HepG2 (cell line): ENCODE results near the gene LTV1. TPM values are rescaled to one million over a fixed set of nuclear protein-coding genes. Genes with fewer than 3 reads are reported as not detected.
A peak's percentile ranks its signal among the peaks of the same experiment; 100 is the strongest.

ENCODE experiments used
- ATAC-seq: fragments of 200-7000 bp; cut with Tn5 transposase; 3 replicates; pipeline ENCODE4 v1.9.1; 2020; ENCODE audit warnings: mild to moderate bottlenecking, moderate library complexity
- BruUV-seq: library from RNA; stranded (reverse); fragments of 400-500 nt; replicated peaks from 2 replicates; lab custom pipeline; 2021; lab: Mats Ljungman, UMichigan
- CTCF ChIA-PET: fragments of 300-600 bp; formaldehyde crosslinking; extraction: SDS; loops from one replicate; lab custom pipeline; 2021; ENCODE audit warnings: low total read pairs, inconsistent platforms, low intra/inter-chr PET ratio; lab: Yijun Ruan, JAX
- POLR2A ChIA-PET: fragments of 350-600 bp; sonication (Branson Sonifier 250); formaldehyde crosslinking; loops from one replicate; lab custom pipeline; 2020; ENCODE audit warnings: antibody characterized with exemption, inconsistent platforms; lab: Yijun Ruan, JAX
- DNase-seq: peaks from one replicate; pipeline ENCODE4 v3.0.0-alpha.2; 2015; ENCODE audit warnings: low spot score
- FAIRE-seq: peaks from 3 replicates; lab custom pipeline; 2011; peaks lifted over from hg19 to GRCh38; lab: Jason Lieb, UNC
- H2AFZ ChIP-seq: one replicate; pipeline ENCODE4 v1.6.1; 2011; ENCODE audit warnings: low read length, inconsistent platforms
- H3K27ac ChIP-seq: fragments of 300-600 bp; 3 replicates; pipeline ENCODE4 v1.8.0; 2011; ENCODE audit warnings: mixed run types, mild to moderate bottlenecking, mixed read lengths, low read length, inconsistent platforms; ENCODE audit not compliant: insufficient read depth; ENCODE audit errors: extremely low read length
- H3K27me3 ChIP-seq, 2 experiments: fragments of 200-600 bp in 1 of 2; 2 replicates in 1 of 2; 3 replicates in 1 of 2; pipeline versions ENCODE4 v1.6.0 to v1.8.0; 2011; ENCODE audit warnings: low read length in 2 of 2, mild to moderate bottlenecking in 2 of 2, moderate library complexity in 2 of 2, inconsistent platforms in 1 of 2; ENCODE audit not compliant: insufficient read depth in 2 of 2, control insufficient read depth in 1 of 2
- H3K36me3 ChIP-seq, 2 experiments: fragments of 200-600 bp in 1 of 2; replicated peaks in 1 of 2; 2 replicates in 1 of 2; 3 replicates in 1 of 2; pipeline versions ENCODE4 v1.5.1 to v1.8.0; 2011; ENCODE audit warnings: low read length in 2 of 2, inconsistent platforms in 1 of 2; ENCODE audit not compliant: insufficient read depth in 2 of 2, control insufficient read depth in 1 of 2
- H3K4me1 ChIP-seq: 2 replicates; pipeline ENCODE4 v1.5.1; 2012; ENCODE audit warnings: low read length, inconsistent platforms; ENCODE audit not compliant: insufficient read depth
- H3K4me2 ChIP-seq: 2 replicates; pipeline ENCODE4 v1.6.0; 2011; ENCODE audit warnings: low read depth, low read length, inconsistent platforms
- H3K4me3 ChIP-seq, 3 experiments: fragments of 200-600 bp in 1 of 3; sonication (generic), shearing (Covaris generic) in 1 of 3; replicated peaks in 1 of 3; 2 replicates each; pipeline ENCODE4 v1.5.1; 2011 to 2016; ENCODE audit warnings: low read length in 3 of 3, inconsistent platforms in 2 of 3, low read depth in 2 of 3, mild to moderate bottlenecking in 2 of 3, control low read depth in 1 of 3, mixed read lengths in 1 of 3; ENCODE audit not compliant: insufficient read depth in 1 of 3
- H3K79me2 ChIP-seq: one replicate; pipeline ENCODE4 v1.6.1; 2011; ENCODE audit warnings: low read length, inconsistent platforms; ENCODE audit not compliant: insufficient read depth
- H3K9ac ChIP-seq: 2 replicates; pipeline ENCODE4 v1.6.0; 2011; ENCODE audit warnings: mild to moderate bottlenecking, low read depth, low read length, inconsistent platforms; ENCODE audit not compliant: insufficient read depth
- H3K9me3 ChIP-seq: 2 replicates; pipeline ENCODE4 v1.5.1; 2012; ENCODE audit warnings: mild to moderate bottlenecking, low read length
- H4K20me1 ChIP-seq: 2 replicates; pipeline ENCODE4 v1.6.0; 2011; ENCODE audit warnings: inconsistent platforms, mild to moderate bottlenecking, low read length, moderate library complexity; ENCODE audit not compliant: insufficient read depth
- BCL6 ChIP-seq: IDR thresholded peaks from 2 replicates; pipeline ENCODE4 v1.6.1; 2016; ENCODE audit warnings: missing genetic modification reagents, missing compliant biosample characterization
- CEBPB ChIP-seq: IDR thresholded peaks from 2 replicates; pipeline ENCODE4 v1.6.1; 2011; ENCODE audit warnings: low read depth, low read length, improper control_type of control experiment, borderline replicate concordance
- CEBPG ChIP-seq: IDR thresholded peaks from 2 replicates; pipeline ENCODE4 v1.6.1; 2016
- MAFK ChIP-seq, 2 experiments: IDR thresholded peaks in 1 of 2; conservative IDR thresholded peaks in 1 of 2; 2 replicates each; pipeline ENCODE4 v1.6.1; 2011; ENCODE audit warnings: improper control_type of control experiment in 2 of 2, low read length in 2 of 2
- ZNF749 ChIP-seq: sonication (generic); formaldehyde crosslinking; IDR thresholded peaks from 2 replicates; pipeline ENCODE4 v1.8.0; 2022; ENCODE audit warnings: mild to moderate bottlenecking, missing genetic modification reagents, moderate library complexity, borderline replicate concordance
- WGBS: methylation state at CpG from one replicate; pipeline ENCODE4 v1.1.6; 2017; ENCODE audit warnings: low lambda C conversion rate; 5-methylcytosine and 5-hydroxymethylcytosine counted together
- in situ Hi-C: cut with HindIII; loops from 2 replicates; pipeline ENCODE4 v1.10.0; 2017; ENCODE audit warnings: low pct_unique_long_range_greater_than_20kb; ENCODE audit not compliant: extremely low pct_ligation_motif_present
- intact Hi-C: fragments of 100-400 bp; cut with micrococcal nuclease; formaldehyde crosslinking; loops from one replicate; pipeline ENCODE4 v1.10.0; 2022; ENCODE audit not compliant: unreplicated experiment
- polyA plus RNA-seq, 8 experiments: library from polyadenylated mRNA; depleted of rRNA in 3 of 8; stranded (reverse) in 7 of 8; unstranded in 1 of 8; fragments of >200 nt; fragmentation: Illumina TruSeq in 4 of 8; extraction: Trizol in 4 of 8; gene quantifications; 2 replicates each; pipeline versions ENCODE4 v1.2.1 to v1.2.3, GENCODE V29; 2011 to 2016; ENCODE audit warnings: low read depth in 4 of 8, missing spikeins in 1 of 8, mixed read lengths in 1 of 8; ENCODE audit not compliant: insufficient read depth in 1 of 8
- total RNA-seq, 5 experiments: library from RNA; depleted of rRNA; stranded (reverse); fragments of >200 nt; fragmentation: Illumina TruSeq; extraction: Trizol; gene quantifications; 2 replicates each; pipeline ENCODE4 v1.2.3, GENCODE V29; 2016; ENCODE audit warnings: low read depth in 1 of 5

The LTV1 gene
- total and polyA plus RNA-seq, 2 of the 13 experiments (the other 11 are each of a cell fraction or from before 2014, with no cell fraction given), result 21.1 to 85.8 TPM

- Histone ChIP-seq H3K27ac (no peak overlapping the region), H3K36me3 (peaks cover 7 to 10% of the 10 kb centered on the region in 2 experiments; a peak in 4 of 5 replicates), H3K4me1 (no peaks in the 10 kb centered on the region), H4K20me1 (no peaks in the 10 kb centered on the region), H3K79me2 (no peaks in the 10 kb centered on the region), H3K4me2 (no peak overlapping the region), H3K4me3 (no peak overlapping the region), H3K9ac (no peak overlapping the region), H2AFZ (no peak overlapping the region), H3K27me3 (no peaks in the 10 kb centered on the region), H3K9me3 (no peaks in the 10 kb centered on the region)
- TF ChIP-seq MAFK (conservative IDR thresholded peaks at IDR 0.05 in 1 of 2, IDR thresholded peaks at IDR 0.05 in 1 of 2; ENCODE audit: low read length in 2 of 2) (peak in 1 of 2 experiments; percentile 27; a peak in 1 of 4 replicates), ZNF749 (no peak), CEBPG (CRISPR knock-in tag) (0 out of 2 replicates have a peak, but pooled peaks have one; percentile 21), CEBPB (peak; percentile 71)
- ChIA-PET CTCF (no interaction called here), POLR2A (no interaction called here)
- BruUV-seq, result no TSS peak
- DNase-seq (no peak), FAIRE-seq (no peak), ATAC-seq (no peak)
- in situ Hi-C loops (no loop called here), intact Hi-C loops (no loop called here)
- WGBS, result 96% methylated on average over 8 of the region's 8 CpGs
Measured at GRCh38 chr6:143802833-143803565, 40.1 kb upstream of the LTV1 start.

DNA sequence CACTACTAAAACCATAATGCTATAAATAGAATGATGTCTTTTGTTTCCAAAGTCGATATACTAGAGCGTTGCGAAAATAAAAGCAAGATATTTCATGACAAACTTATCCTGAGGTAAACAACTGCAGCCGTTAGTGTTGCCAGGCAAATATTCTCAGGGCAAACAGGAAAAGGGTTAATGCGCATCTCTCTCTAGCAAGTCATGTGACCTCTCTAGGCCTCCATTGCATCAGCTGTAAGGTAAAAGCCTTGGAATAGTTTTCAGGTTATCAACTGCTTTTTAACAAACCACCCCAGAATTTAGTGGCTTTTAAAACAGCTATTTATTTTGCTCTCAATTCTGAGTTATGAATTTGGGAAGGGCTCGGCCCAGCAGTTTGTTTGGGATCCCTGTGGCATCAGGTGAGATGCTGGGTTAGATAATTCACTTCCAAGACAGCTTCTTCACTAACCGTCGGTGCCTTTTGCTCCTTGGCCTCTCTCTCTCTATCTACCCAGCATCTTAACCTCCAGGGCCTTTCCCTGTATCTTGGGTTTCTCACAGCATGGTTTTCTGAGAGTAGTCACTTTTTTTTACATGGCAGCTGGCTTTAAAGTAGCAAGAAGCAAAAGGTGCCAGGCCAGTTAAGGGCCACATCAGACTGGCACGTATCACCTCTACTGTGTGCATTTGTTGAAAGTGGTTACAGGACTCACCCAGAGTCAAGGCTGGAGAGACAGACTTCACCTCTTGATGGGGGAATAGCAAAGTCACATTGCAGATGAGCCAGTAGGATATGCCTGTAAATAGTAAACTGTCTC lies 39.2 kb upstream of the LTV1 start:
- CTCF ChIA-PET, result no interaction called here
- no TSS peak for BruUV-seq
- H3K27me3 ChIP-seq, result no peaks in the 10 kb centered on the region

More for the DNA sequence above, 39.2 kb upstream of the LTV1 start:
- no peak for DNase-seq
- intact Hi-C loops (no loop called here), in situ Hi-C loops (no loop called here)
- POLR2A ChIA-PET, result no interaction called here
- H3K27ac ChIP-seq, result no peak overlapping the region
- no peak for FAIRE-seq
- no peaks in the 10 kb centered on the region for H4K20me1 ChIP-seq
- ATAC-seq, result no peak
- no peak overlapping the region for H2AFZ ChIP-seq
- no peaks in the 10 kb centered on the region for H3K4me1 ChIP-seq
- no peak overlapping the region for H3K4me2 ChIP-seq
- H3K4me3 ChIP-seq, result no peak overlapping the region
- TF ChIP-seq BCL6 (CRISPR knock-in tag), result no peak
- no peak overlapping the region for H3K9ac ChIP-seq
- H3K9me3 ChIP-seq, result no peaks in the 10 kb centered on the region
- no peaks in the 10 kb centered on the region for H3K79me2 ChIP-seq
- WGBS, result 88% methylated on average over 9 of the region's 9 CpGs
- H3K36me3 ChIP-seq, result peaks cover 7 to 16% of the 10 kb centered on the region in 2 experiments; a peak in 4 of 5 replicates
